Neural progenitor cell (in vitro differentiated cells): ENCODE measurements around the gene CD300LB. TPM values are rescaled to one million over a fixed set of nuclear protein-coding genes. Genes with fewer than 3 reads are reported as not detected.
A peak's percentile ranks its signal among the peaks of the same experiment; 100 is the strongest.

Experiments used
- DNase-seq: peaks from one replicate; pipeline ENCODE4 v3.0.0-alpha.2; 2016; ENCODE audit warnings: low spot score
- H2AFZ ChIP-seq: fragments of 200-600 bp; sonication (generic); replicated peaks from 2 replicates; pipeline ENCODE4 v1.6.1; 2016; ENCODE audit warnings: antibody characterized with exemption
- H3F3A ChIP-seq: fragments of 200-600 bp; sonication (generic); 2 replicates; pipeline ENCODE4 v1.6.1; 2016; ENCODE audit warnings: antibody characterized with exemption, low read depth
- H3K27ac ChIP-seq: fragments of 200-600 bp; sonication (generic); 2 replicates; pipeline ENCODE4 v1.5.1; 2016; ENCODE audit warnings: mild to moderate bottlenecking
- H3K27me3 ChIP-seq: fragments of 200-600 bp; sonication (generic); 2 replicates; pipeline ENCODE4 v1.6.1; 2016; ENCODE audit warnings: mild to moderate bottlenecking, moderate library complexity
- H3K36me3 ChIP-seq: fragments of 200-600 bp; sonication (generic); 2 replicates; pipeline ENCODE4 v1.5.1; 2016
- H3K4me1 ChIP-seq: fragments of 200-600 bp; sonication (generic); 2 replicates; pipeline ENCODE4 v1.6.1; 2016; ENCODE audit warnings: mixed run types
- H3K4me2 ChIP-seq: fragments of 200-600 bp; sonication (generic); 2 replicates; pipeline ENCODE4 v1.6.1; 2016
- H3K4me3 ChIP-seq: fragments of 200-600 bp; sonication (generic); 2 replicates; pipeline ENCODE4 v1.5.1; 2016
- H3K79me2 ChIP-seq: fragments of 200-600 bp; sonication (generic); 2 replicates; pipeline ENCODE4 v1.6.1; 2016; ENCODE audit warnings: low read depth
- H3K9ac ChIP-seq: fragments of 200-600 bp; sonication (generic); 2 replicates; pipeline ENCODE4 v1.6.1; 2016
- H3K9me3 ChIP-seq: fragments of 200-600 bp; sonication (generic); 2 replicates; pipeline ENCODE4 v1.5.1; 2016; ENCODE audit warnings: low read depth
- H4K20me1 ChIP-seq: fragments of 200-600 bp; sonication (generic); 2 replicates; pipeline ENCODE4 v1.6.1; 2016; ENCODE audit warnings: low read depth
- H3K27ac Mint-ChIP-seq: 3 replicates; pipeline ENCODE4 v1.8.0; 2021; ENCODE audit warnings: mixed read lengths
- H3K27me3 Mint-ChIP-seq: 2 replicates; pipeline ENCODE4 v1.8.0; 2022; ENCODE audit warnings: low read depth, mild to moderate bottlenecking, inconsistent platforms, moderate library complexity, mixed read lengths; ENCODE audit not compliant: insufficient read depth
- H3K36me3 Mint-ChIP-seq: 3 replicates; pipeline ENCODE4 v1.8.0; 2021; ENCODE audit warnings: mixed read lengths
- H3K4me1 Mint-ChIP-seq: 3 replicates; pipeline ENCODE4 v1.8.0; 2021; ENCODE audit warnings: mixed read lengths
- H3K4me3 Mint-ChIP-seq: 3 replicates; pipeline ENCODE4 v1.8.0; 2021; ENCODE audit warnings: mild to moderate bottlenecking, moderate library complexity, mixed read lengths
- H3K9me3 Mint-ChIP-seq: 3 replicates; pipeline ENCODE4 v1.8.0; 2020; ENCODE audit warnings: mixed read lengths
- CTCF ChIP-seq: fragments of 200-600 bp; sonication (generic); IDR thresholded peaks from 2 replicates; pipeline ENCODE4 v1.5.1; 2017; ENCODE audit warnings: antibody characterized with exemption, mild to moderate bottlenecking
- EZH2 ChIP-seq: fragments of 200-600 bp; sonication (generic); IDR thresholded peaks from 2 replicates; pipeline ENCODE4 v1.6.1; 2017; ENCODE audit warnings: antibody characterized with exemption, mild to moderate bottlenecking, moderate library complexity
- EZH2phosphoT487 ChIP-seq: fragments of 200-600 bp; sonication (generic); IDR thresholded peaks from 2 replicates; pipeline ENCODE4 v1.6.1; 2017; ENCODE audit warnings: antibody characterized with exemption
- total RNA-seq: library from RNA; depleted of rRNA; stranded (reverse); fragments of >200 nt; gene quantifications from 2 replicates; pipeline ENCODE4 v1.2.3, GENCODE V29; 2015; ENCODE audit warnings: low replicate concordance

The CD300LB gene
- total RNA-seq, 1 donor from 2014 or later, result not detected

- no peak overlapping the region for H3K4me3 Mint-ChIP-seq
- no peak overlapping the region for H3K27ac Mint-ChIP-seq
- no peak for TF ChIP-seq CTCF
- no peak for TF ChIP-seq EZH2phosphoT487
- no peak for TF ChIP-seq EZH2
- peaks cover 6% of the 10 kb centered on the region for H3K27me3 Mint-ChIP-seq
- no peak overlapping the region for H3K27ac ChIP-seq
- no peaks in the 10 kb centered on the region for H3K79me2 ChIP-seq
- no peaks in the 10 kb centered on the region for H3K9me3 Mint-ChIP-seq
- H3K4me3 ChIP-seq, result no peak overlapping the region
- no peak overlapping the region for H2AFZ ChIP-seq
- no peak overlapping the region for H3K4me2 ChIP-seq
- no peak overlapping the region for H3K9ac ChIP-seq
- no peaks in the 10 kb centered on the region for H3K27me3 ChIP-seq
- no peak for DNase-seq
- no peaks in the 10 kb centered on the region for H3K9me3 ChIP-seq
- no peaks in the 10 kb centered on the region for H3K36me3 Mint-ChIP-seq
- H4K20me1 ChIP-seq, result no peaks in the 10 kb centered on the region
- H3F3A ChIP-seq, result no peaks in the 10 kb centered on the region
- no peaks in the 10 kb centered on the region for H3K4me1 ChIP-seq
- H3K4me1 Mint-ChIP-seq, result peaks cover 26% of the 10 kb centered on the region
- no peaks in the 10 kb centered on the region for H3K36me3 ChIP-seq
Observed at GRCh38 chr17:74547736-74548135, 16.5 kb upstream of the CD300LB start.

GRCh38 chr17:74547264-74547663, 16.0 kb upstream of the CD300LB start:
- H3F3A ChIP-seq, result no peaks in the 10 kb centered on the region
- no peaks in the 10 kb centered on the region for H3K9me3 ChIP-seq
- no peaks in the 10 kb centered on the region for H3K79me2 ChIP-seq
- H3K27ac Mint-ChIP-seq, result no peak overlapping the region
- no peak overlapping the region for H3K4me3 Mint-ChIP-seq
- no peak overlapping the region for H3K27ac ChIP-seq
- peaks cover 21% of the 10 kb centered on the region for H3K4me1 Mint-ChIP-seq
- no peaks in the 10 kb centered on the region for H4K20me1 ChIP-seq
- no peak overlapping the region for H2AFZ ChIP-seq
- no peaks in the 10 kb centered on the region for H3K27me3 ChIP-seq
- H3K4me3 ChIP-seq, result no peak overlapping the region
- no peaks in the 10 kb centered on the region for H3K9me3 Mint-ChIP-seq
- H3K36me3 ChIP-seq, result no peaks in the 10 kb centered on the region
- DNase-seq, result no peak
- H3K27me3 Mint-ChIP-seq, result peaks cover 5% of the 10 kb centered on the region
- H3K4me2 ChIP-seq, result no peak overlapping the region
- H3K36me3 Mint-ChIP-seq, result no peaks in the 10 kb centered on the region
- no peak for TF ChIP-seq EZH2phosphoT487
- TF ChIP-seq CTCF, result no peak
- no peak for TF ChIP-seq EZH2
- no peaks in the 10 kb centered on the region for H3K4me1 ChIP-seq
- no peak overlapping the region for H3K9ac ChIP-seq

GRCh38 chr17:74546586-74546985, 15.3 kb upstream of the CD300LB start:
- Mint-ChIP-seq H3K27ac (peak overlapping the region; percentile 54), H3K27me3 (peaks cover 4% of the 10 kb centered on the region), H3K36me3 (no peaks in the 10 kb centered on the region), H3K4me1 (peaks cover 16% of the 10 kb centered on the region), H3K9me3 (no peaks in the 10 kb centered on the region), H3K4me3 (no peak overlapping the region)
- Histone ChIP-seq H3K4me2 (no peak overlapping the region), H3K36me3 (no peaks in the 10 kb centered on the region), H3K9ac (no peak overlapping the region), H3K27me3 (no peaks in the 10 kb centered on the region), H2AFZ (no peak overlapping the region), H3K4me3 (no peak overlapping the region), H4K20me1 (no peaks in the 10 kb centered on the region), H3K79me2 (no peaks in the 10 kb centered on the region), H3F3A (no peaks in the 10 kb centered on the region), H3K27ac (no peak overlapping the region), H3K9me3 (no peaks in the 10 kb centered on the region), H3K4me1 (no peaks in the 10 kb centered on the region)
- TF ChIP-seq CTCF, result no peak
- TF ChIP-seq EZH2phosphoT487, result no peak
- no peak for TF ChIP-seq EZH2
- DNase-seq, result no peak

- Histone ChIP-seq H3K9me3 (no peaks in the 10 kb centered on the region), H3F3A (no peaks in the 10 kb centered on the region), H3K27me3 (no peaks in the 10 kb centered on the region), H3K9ac (no peak within 1 kb of the TSS), H3K36me3 (no peaks in the 10 kb centered on the region), H2AFZ (no peak within 1 kb of the TSS), H3K4me1 (no peaks in the 10 kb centered on the region), H3K4me3 (no peak within 1 kb of the TSS), H4K20me1 (no peaks in the 10 kb centered on the region), H3K79me2 (no peaks in the 10 kb centered on the region), H3K27ac (no peak within 1 kb of the TSS), H3K4me2 (no peak within 1 kb of the TSS)
- no peaks in the 10 kb centered on the region for H3K36me3 Mint-ChIP-seq
- H3K27ac Mint-ChIP-seq, result peak within 1 kb of the TSS; percentile 54
- peaks cover 11% of the 10 kb centered on the region for H3K4me1 Mint-ChIP-seq
- H3K27me3 Mint-ChIP-seq, result peaks cover 4% of the 10 kb centered on the region
- TF ChIP-seq EZH2 (no peak), CTCF (no peak), EZH2phosphoT487 (no peak)
- no peak for DNase-seq
- no peak within 1 kb of the TSS for H3K4me3 Mint-ChIP-seq
- H3K9me3 Mint-ChIP-seq, result no peaks in the 10 kb centered on the region
Observed at GRCh38 chr17:74545843-74546230, 14.6 kb upstream of the CD300LB start, which contains the start of gene CD300C. Gene CD300C, minus strand, starts transcription at chr17:74546115. Its CDS starts 333 bp downstream, at chr17:74545782.
